Neural cell (in vitro differentiated cells): ENCODE results near the gene DMTF1.

ENCODE experiments used
- CTCF ChIP-seq: fragments of 450-650 bp; IDR thresholded peaks from 2 replicates; pipeline ENCODE4 v1.5.1; 2014; ENCODE audit warnings: antibody characterized with exemption, mild to moderate bottlenecking, moderate library complexity; ENCODE audit not compliant: poor library complexity, severe bottlenecking
- MXI1 ChIP-seq: fragments of 450-650 bp; conservative IDR thresholded peaks from 2 replicates; pipeline ENCODE4 v1.6.1; 2014; ENCODE audit warnings: antibody characterized with exemption, mild to moderate bottlenecking; ENCODE audit not compliant: poor library complexity, severe bottlenecking
- POLR2AphosphoS5 ChIP-seq: IDR thresholded peaks from 2 replicates; pipeline ENCODE4 v1.6.1; 2012
- TAF1 ChIP-seq: IDR thresholded peaks from 2 replicates; pipeline ENCODE4 v1.6.1; 2012; ENCODE audit warnings: low read depth

GRCh38 chr7:87206361-87206760 lies 54.1 kb downstream of the DMTF1 start:
- no peak for TF ChIP-seq POLR2AphosphoS5
- no peak for TF ChIP-seq CTCF
- TF ChIP-seq MXI1, result no peak
- TF ChIP-seq TAF1, result no peak
